GM12878 (cell line): ENCODE measurements around the gene A3GALT2.

Source experiments
- EZH2 ChIP-seq: IDR thresholded peaks from 2 replicates; pipeline ENCODE4 v1.6.1; 2012; ENCODE audit warnings: low read depth, mild to moderate bottlenecking, control low read depth, inconsistent platforms, low read length, borderline replicate concordance; ENCODE audit not compliant: control insufficient read depth
- IRF3 ChIP-seq: fragments of 450-650 bp; IDR thresholded peaks from 2 replicates; pipeline ENCODE4 v1.6.1; 2014; ENCODE audit warnings: mild to moderate bottlenecking
- SRF ChIP-seq, 2 experiments: IDR thresholded peaks; 2 replicates each; pipeline ENCODE4 v1.6.1; 2011; ENCODE audit warnings: low read depth in 2 of 2, low read length in 2 of 2, mild to moderate bottlenecking in 1 of 2, moderate library complexity in 1 of 2
- TF ChIP-seq, protein P1 (sequence below): IDR thresholded peaks from 2 replicates; pipeline ENCODE4 v1.6.1; 2011; ENCODE audit warnings: borderline replicate concordance, low read depth, mild to moderate bottlenecking, moderate library complexity, mixed read lengths, low read length; ENCODE audit not compliant: insufficient read depth; ENCODE audit errors: extremely low read length

- TF ChIP-seq IRF3 (no peak), EZH2 (no peak), SRF (IDR thresholded peaks at IDR 0.05; ENCODE audit: low read depth in 2 of 2, low read length in 2 of 2) (no peak)
- TF ChIP-seq, protein P1, sequence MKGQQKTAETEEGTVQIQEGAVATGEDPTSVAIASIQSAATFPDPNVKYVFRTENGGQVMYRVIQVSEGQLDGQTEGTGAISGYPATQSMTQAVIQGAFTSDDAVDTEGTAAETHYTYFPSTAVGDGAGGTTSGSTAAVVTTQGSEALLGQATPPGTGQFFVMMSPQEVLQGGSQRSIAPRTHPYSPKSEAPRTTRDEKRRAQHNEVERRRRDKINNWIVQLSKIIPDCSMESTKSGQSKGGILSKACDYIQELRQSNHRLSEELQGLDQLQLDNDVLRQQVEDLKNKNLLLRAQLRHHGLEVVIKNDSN: no peak
These were observed 14.9 kb downstream of the A3GALT2 start for GRCh38 chr1:33305816-33306652.
